Measurements from ENCODE around the gene AOC3. TPM values are rescaled to one million over a fixed set of nuclear protein-coding genes. Genes with fewer than 3 reads are reported as not detected.

AOC3 gene
- total and polyA plus RNA-seq, 2 donors (not counting 3 experiments of a cell fraction or from before 2014, with no cell fraction given), result 0.11 to 0.27 TPM

DNA sequence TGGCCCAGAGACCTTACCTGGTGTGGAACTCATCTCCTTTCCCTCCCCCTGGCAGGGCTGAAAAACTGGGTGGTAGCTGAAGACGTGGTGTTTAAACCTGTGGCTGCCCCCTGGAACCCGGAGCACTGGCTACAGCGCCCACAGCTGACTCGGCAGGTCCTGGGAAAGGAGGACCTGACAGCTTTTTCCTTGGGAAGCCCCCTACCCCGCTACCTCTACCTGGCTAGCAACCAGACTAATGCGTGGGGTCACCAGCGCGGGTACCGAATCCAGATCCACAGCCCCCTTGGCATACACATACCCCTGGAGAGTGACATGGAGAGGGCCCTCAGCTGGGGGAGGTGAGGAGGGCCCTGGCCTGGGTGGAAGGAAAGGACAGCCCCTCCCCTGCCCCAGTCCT, 2.0 kb upstream of the AOC3 start:
- Histone ChIP-seq H3K27me3 (ENCODE audit: control insufficient read depth in 2 of 2, insufficient read depth in 2 of 2, low read length in 2 of 2) (peaks cover 0 to 3% of the 10 kb centered on the region in 2 experiments), H3K4me3 (replicated peaks in 1 of 3; ENCODE audit: insufficient read depth in 1 of 3, low read depth in 1 of 3, low read length in 3 of 3) (no peak overlapping the region), H3K4me2 (ENCODE audit: insufficient read depth, low read length) (no peak overlapping the region), H3K27ac (ENCODE audit: insufficient read depth, low read depth, low read length) (no peak overlapping the region), H4K20me1 (replicated peaks; ENCODE audit: control insufficient read depth, extremely low read depth, insufficient read depth, low read length) (no peaks in the 10 kb centered on the region), H3K9me3 (replicated peaks; ENCODE audit: control insufficient read depth, insufficient read depth, low read length) (no peaks in the 10 kb centered on the region), H3K9ac (replicated peaks; ENCODE audit: extremely low read depth, insufficient read depth, low read length) (no peak overlapping the region), H3K4me1 (ENCODE audit: control insufficient read depth, extremely low read depth, insufficient read depth, low read length) (no peaks in the 10 kb centered on the region), H3K9me1 (replicated peaks; ENCODE audit: control insufficient read depth, extremely low read depth, insufficient read depth, low read length) (no peaks in the 10 kb centered on the region), H2AFZ (ENCODE audit: low read depth, low read length) (no peak overlapping the region), H3K36me3 (ENCODE audit: control insufficient read depth in 2 of 2, extremely low read depth in 1 of 2, insufficient read depth in 2 of 2, low read length in 2 of 2) (peaks cover 6 to 19% of the 10 kb centered on the region in 2 experiments), H3K79me2 (ENCODE audit: control insufficient read depth, insufficient read depth, low read length) (no peaks in the 10 kb centered on the region)
- dilution Hi-C loops (cut with MboI; ENCODE audit: extremely low pct_ligation_motif_present, low sequenced_read_pairs) (no loop called here), intact Hi-C loops (cut with micrococcal nuclease) (no loop called here)
- ChIA-PET CTCF (interaction anchor here (1.0 to 8.9 kb wide), 3 partner anchors 18 to 87 kb away, joined by 3 to 132 read pairs (median 122); no protein-coding TSS in a partner anchor), POLR2A (no interaction called here)
- TF ChIP-seq EZH2 (IDR thresholded peaks at IDR 0.05; ENCODE audit: borderline replicate concordance, low read depth, low read length, severe bottlenecking), result no peak
- TF ChIP-seq GATA2 (IDR thresholded peaks at IDR 0.05; ENCODE audit: insufficient read depth, insufficient read length, low read depth, low read length), result no peak
- TF ChIP-seq POLR2AphosphoS5 (IDR thresholded peaks at IDR 0.05; ENCODE audit: insufficient read depth, low read depth, low read length), result no peak
- TF ChIP-seq, protein P1, sequence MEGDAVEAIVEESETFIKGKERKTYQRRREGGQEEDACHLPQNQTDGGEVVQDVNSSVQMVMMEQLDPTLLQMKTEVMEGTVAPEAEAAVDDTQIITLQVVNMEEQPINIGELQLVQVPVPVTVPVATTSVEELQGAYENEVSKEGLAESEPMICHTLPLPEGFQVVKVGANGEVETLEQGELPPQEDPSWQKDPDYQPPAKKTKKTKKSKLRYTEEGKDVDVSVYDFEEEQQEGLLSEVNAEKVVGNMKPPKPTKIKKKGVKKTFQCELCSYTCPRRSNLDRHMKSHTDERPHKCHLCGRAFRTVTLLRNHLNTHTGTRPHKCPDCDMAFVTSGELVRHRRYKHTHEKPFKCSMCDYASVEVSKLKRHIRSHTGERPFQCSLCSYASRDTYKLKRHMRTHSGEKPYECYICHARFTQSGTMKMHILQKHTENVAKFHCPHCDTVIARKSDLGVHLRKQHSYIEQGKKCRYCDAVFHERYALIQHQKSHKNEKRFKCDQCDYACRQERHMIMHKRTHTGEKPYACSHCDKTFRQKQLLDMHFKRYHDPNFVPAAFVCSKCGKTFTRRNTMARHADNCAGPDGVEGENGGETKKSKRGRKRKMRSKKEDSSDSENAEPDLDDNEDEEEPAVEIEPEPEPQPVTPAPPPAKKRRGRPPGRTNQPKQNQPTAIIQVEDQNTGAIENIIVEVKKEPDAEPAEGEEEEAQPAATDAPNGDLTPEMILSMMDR (IDR thresholded peaks at IDR 0.05; ENCODE audit: extremely low read depth in 1 of 2, insufficient read depth in 1 of 2, low read depth in 1 of 2, low read length in 2 of 2), result no peak
- TF ChIP-seq, protein P2, sequence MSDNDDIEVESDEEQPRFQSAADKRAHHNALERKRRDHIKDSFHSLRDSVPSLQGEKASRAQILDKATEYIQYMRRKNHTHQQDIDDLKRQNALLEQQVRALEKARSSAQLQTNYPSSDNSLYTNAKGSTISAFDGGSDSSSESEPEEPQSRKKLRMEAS (IDR thresholded peaks at IDR 0.05; ENCODE audit: insufficient read depth, insufficient read length), result no peak
- TF ChIP-seq MYC (IDR thresholded peaks at IDR 0.05; ENCODE audit: low read depth, low read length), result no peak
- no peak for TF ChIP-seq POLR2A (IDR thresholded peaks at IDR 0.05; ENCODE audit: low read depth, low read length)
- BruUV-seq (replicated peaks), result no TSS peak
- FAIRE-seq (no peak), DNase-seq (ENCODE audit: low read depth, low spot score) (no peak)

Measured in endothelial cell of umbilical vein (primary cell).